ENCODE data around the gene TNP2.

TNP2 gene

GRCh38 chr16:11268921-11269375 is at the start of gene TNP2:
TNP2 (minus strand) TSS chr16:11269325; CDS start chr16:11269262, 63 bp downstream.
- DNase-seq = no peak

GRCh38 chr16:11318817-11319216 is 49.7 kb upstream of the TNP2 start:
- no peak for DNase-seq

GRCh38 chr16:11316331-11317015 is 47.3 kb upstream of the TNP2 start:
- no peak for DNase-seq

GRCh38 chr16:11315510-11315909 is 46.4 kb upstream of the TNP2 start:
- DNase-seq = no peak

- no peak for DNase-seq
Measured at GRCh38 chr16:11314309-11314894, 45.3 kb upstream of the TNP2 start.

- no peak for DNase-seq
Measured at GRCh38 chr16:11313493-11314308, 44.6 kb upstream of the TNP2 start.

GRCh38 chr16:11312718-11313492 is 43.8 kb upstream of the TNP2 start:
- no peak for DNase-seq

GRCh38 chr16:11310997-11311561 is 42.0 kb upstream of the TNP2 start:
- no peak for DNase-seq

GRCh38 chr16:11310634-11310977 is 41.5 kb upstream of the TNP2 start:
- no peak for DNase-seq

GRCh38 chr16:11309895-11310633 is 40.9 kb upstream of the TNP2 start:
- DNase-seq = no peak

GRCh38 chr16:11308493-11309283 is 39.6 kb upstream of the TNP2 start:
- no peak for DNase-seq

GRCh38 chr16:11307639-11308492 is 38.7 kb upstream of the TNP2 start:
- no peak for DNase-seq

- no peak for DNase-seq
Measured at GRCh38 chr16:11306997-11307638, 38.0 kb upstream of the TNP2 start.

- DNase-seq = no peak
Measured at GRCh38 chr16:11306381-11306780, 37.3 kb upstream of the TNP2 start.

GRCh38 chr16:11303405-11304138 is 34.4 kb upstream of the TNP2 start:
- DNase-seq = no peak

GRCh38 chr16:11302977-11303376 is 33.9 kb upstream of the TNP2 start:
- DNase-seq = no peak

GRCh38 chr16:11301645-11302501 is 32.7 kb upstream of the TNP2 start:
- DNase-seq = no peak

GRCh38 chr16:11300560-11300892 is 31.4 kb upstream of the TNP2 start:
- no peak for DNase-seq

Data from stimulated activated CD4-positive, alpha-beta T cell treated with anti-CD3 and anti-CD28 coated beads, Interleukin-2, amount 100 ng/mL, for 48 hours (primary cell).